ENCODE results near the gene CDC14C. TPM values are rescaled to one million over a fixed set of nuclear protein-coding genes. Genes with fewer than 3 reads are reported as not detected.

CDC14C gene
- total RNA-seq, 4 donors from 2014 or later: not detected

GRCh38 chr7:48932126-48932910 lies 8.0 kb downstream of the CDC14C start:
- Histone ChIP-seq H3K27ac (no peak overlapping the region), H3K4me3 (no peak overlapping the region), H3K27me3 (no peaks in the 10 kb centered on the region), H3K4me1 (no peaks in the 10 kb centered on the region), H3K36me3 (no peaks in the 10 kb centered on the region), H3K9me3 (no peaks in the 10 kb centered on the region)
- ATAC-seq: no peak
- TF ChIP-seq CTCF (IDR thresholded peaks at IDR 0.05): no peak
- TF ChIP-seq POLR2A (IDR thresholded peaks at IDR 0.05): no peak
- TF ChIP-seq EP300 (IDR thresholded peaks at IDR 0.05): no peak
- no peak for TF ChIP-seq POLR2AphosphoS5 (IDR thresholded peaks at IDR 0.05)
- WGBS, 2 donors (ENCODE audit: low coverage in 1 of 2): 75 to 87% methylated on average over 2 of the region's 2 CpGs

DNA sequence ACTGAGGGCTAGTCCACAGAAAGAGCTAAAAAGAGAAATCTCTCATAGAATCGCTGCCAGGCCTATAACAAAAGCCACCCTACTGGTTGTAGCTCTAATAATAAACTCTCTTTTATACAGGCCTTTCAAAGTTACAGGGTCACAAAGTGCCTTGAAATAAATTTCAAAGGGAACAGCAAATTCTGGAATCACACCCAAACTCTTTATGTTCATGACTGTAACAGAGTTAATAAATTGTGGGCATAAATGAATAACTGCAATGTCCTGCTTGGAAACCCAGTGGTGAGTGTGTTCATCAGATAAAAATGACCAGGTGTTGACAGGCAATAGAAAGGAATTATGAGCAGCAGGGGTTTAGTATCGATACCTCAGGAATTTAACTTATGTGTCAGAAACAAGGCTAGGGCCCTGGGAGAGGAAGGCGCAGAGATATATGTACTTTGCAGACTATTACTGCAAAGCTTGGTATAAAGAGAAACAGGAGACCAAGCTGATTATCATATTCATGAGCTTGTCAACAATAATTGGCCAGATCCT lies 9.3 kb downstream of the CDC14C start:
- Histone ChIP-seq H3K27me3 (no peaks in the 10 kb centered on the region), H3K36me3 (no peaks in the 10 kb centered on the region), H3K27ac (no peak overlapping the region), H3K4me1 (no peaks in the 10 kb centered on the region), H3K9me3 (no peaks in the 10 kb centered on the region), H3K4me3 (no peak overlapping the region)
- TF ChIP-seq EP300 (IDR thresholded peaks at IDR 0.05) (no peak), POLR2AphosphoS5 (IDR thresholded peaks at IDR 0.05) (no peak), CTCF (IDR thresholded peaks at IDR 0.05) (no peak), POLR2A (IDR thresholded peaks at IDR 0.05) (no peak)
- ATAC-seq: no peak
- WGBS, 2 donors (ENCODE audit: low coverage in 1 of 2): 80 to 88% methylated on average over 3 of the region's 3 CpGs

DNA sequence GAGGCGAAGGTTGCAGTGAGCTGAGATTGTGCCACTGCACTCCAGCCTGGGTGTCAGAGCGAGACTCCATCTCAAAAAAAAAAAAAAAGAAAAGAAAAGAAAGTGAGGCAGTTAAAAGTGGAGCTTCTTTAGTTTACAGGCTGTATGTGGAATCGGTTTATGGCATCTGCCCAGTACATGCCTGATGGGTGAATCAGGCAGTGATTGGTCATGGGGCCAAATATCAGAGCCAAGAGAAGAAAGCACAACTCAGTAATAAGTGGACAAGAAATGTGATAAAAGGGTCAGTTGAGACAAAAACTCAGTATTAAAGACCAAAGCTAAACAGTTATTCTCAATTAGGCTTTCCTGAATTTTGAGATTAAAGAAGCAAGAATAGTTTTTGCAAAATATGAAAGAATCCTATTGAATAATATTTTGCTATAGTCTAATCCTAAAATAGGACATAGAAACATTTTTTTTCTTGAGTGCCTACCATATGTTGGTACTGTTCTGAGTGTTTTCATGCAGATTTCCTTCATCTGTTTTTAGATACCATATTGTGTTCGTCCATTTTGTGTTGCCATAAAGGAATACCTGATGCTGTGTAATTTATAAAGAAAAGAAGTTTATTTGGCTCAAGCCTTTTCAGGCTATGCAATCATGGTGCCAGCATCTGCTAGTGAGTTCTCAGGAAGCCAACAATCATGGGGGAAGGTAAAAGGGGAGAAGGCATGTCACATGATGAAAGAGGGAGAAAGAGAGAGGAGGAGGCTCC lies 14.4 kb downstream of the CDC14C start:
- H3K9me3 ChIP-seq: no peaks in the 10 kb centered on the region
- no peaks in the 10 kb centered on the region for H3K27me3 ChIP-seq
- no peaks in the 10 kb centered on the region for H3K4me1 ChIP-seq
- no peaks in the 10 kb centered on the region for H3K36me3 ChIP-seq
- ATAC-seq: no peak
- TF ChIP-seq POLR2A (IDR thresholded peaks at IDR 0.05) (no peak), EP300 (IDR thresholded peaks at IDR 0.05) (no peak), POLR2AphosphoS5 (IDR thresholded peaks at IDR 0.05) (no peak), CTCF (IDR thresholded peaks at IDR 0.05) (no peak)
- no peak overlapping the region for H3K4me3 ChIP-seq
- 25 to 57% methylated on average over 2 to 3 of the region's 4 CpGs for WGBS, 2 donors (ENCODE audit: low coverage in 1 of 2)
- no peak overlapping the region for H3K27ac ChIP-seq

DNA sequence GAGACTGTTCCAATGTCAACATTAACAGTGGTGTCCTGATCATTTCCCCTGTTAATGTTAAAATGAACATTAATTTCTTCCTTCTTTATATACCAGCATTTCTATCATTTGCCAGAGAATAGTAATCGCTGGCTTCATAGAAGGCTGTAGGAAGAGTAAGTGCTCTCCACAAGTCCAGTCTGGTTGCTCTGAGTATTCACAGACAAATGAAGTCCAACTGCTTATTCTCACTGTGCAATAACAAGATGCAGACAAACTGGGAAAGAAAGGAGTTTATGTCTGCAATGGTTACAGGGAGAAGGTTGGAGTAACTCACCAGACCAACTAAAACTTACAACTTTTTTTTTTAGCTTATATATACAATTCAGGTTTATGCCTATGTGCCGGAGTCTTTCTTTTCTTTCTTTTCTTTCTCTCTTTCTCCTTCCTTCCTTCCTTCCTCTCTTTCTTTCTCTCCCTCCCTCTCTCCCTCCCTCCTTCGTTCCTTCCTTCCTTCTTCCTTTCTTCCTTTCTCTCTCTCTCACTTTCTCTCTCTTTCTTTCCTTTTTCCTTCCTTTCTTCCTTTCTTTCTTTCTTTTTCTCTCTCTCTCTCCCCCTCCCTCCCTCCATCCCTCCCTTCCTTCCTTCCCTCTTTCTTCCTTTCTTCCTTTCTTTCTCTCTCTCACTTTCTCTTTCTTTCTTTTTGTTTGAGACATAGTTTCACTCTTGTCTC lies 19.1 kb downstream of the CDC14C start:
- no peaks in the 10 kb centered on the region for H3K4me1 ChIP-seq
- no peak overlapping the region for H3K4me3 ChIP-seq
- ATAC-seq: no peak
- TF ChIP-seq POLR2A (IDR thresholded peaks at IDR 0.05): no peak
- no peak for TF ChIP-seq POLR2AphosphoS5 (IDR thresholded peaks at IDR 0.05)
- no peak for TF ChIP-seq EP300 (IDR thresholded peaks at IDR 0.05)
- TF ChIP-seq CTCF (IDR thresholded peaks at IDR 0.05): no peak
- 49 to 56% methylated on average over 2 to 3 of the region's 3 CpGs for WGBS, 2 donors (ENCODE audit: low coverage in 1 of 2)
- no peaks in the 10 kb centered on the region for H3K27me3 ChIP-seq
- H3K27ac ChIP-seq: no peak overlapping the region
- H3K36me3 ChIP-seq: no peaks in the 10 kb centered on the region
- H3K9me3 ChIP-seq: no peaks in the 10 kb centered on the region

Measured in gastroesophageal sphincter (tissue), 4 donors.